Neural cell (in vitro differentiated cells): Measurements from ENCODE around the gene ZNF202. TPM values are rescaled to one million over a fixed set of nuclear protein-coding genes. Genes with fewer than 3 reads are reported as not detected.

Experiments used
- H2AFZ ChIP-seq: fragments of 200-600, 300-800 bp; sonication (generic), shearing (Covaris generic); 2 replicates; pipeline ENCODE4 v1.6.0; 2014; ENCODE audit warnings: low read depth, mild to moderate bottlenecking, antibody characterized with exemption, low read length, moderate library complexity
- H3F3A ChIP-seq: fragments of 200-600 bp; shearing (Covaris generic); 2 replicates; pipeline ENCODE4 v1.6.1; 2016; ENCODE audit warnings: mild to moderate bottlenecking, moderate library complexity, mixed read lengths, antibody characterized with exemption, low read length; ENCODE audit not compliant: insufficient read depth, poor library complexity, severe bottlenecking
- H3K27ac ChIP-seq: fragments of 200-600, 300-800 bp; sonication (generic), shearing (Covaris generic); 2 replicates; pipeline ENCODE4 v1.5.1; 2014; ENCODE audit warnings: mild to moderate bottlenecking, low read length, moderate library complexity
- H3K27me3 ChIP-seq: fragments of 300-800, 200-600 bp; sonication (generic), shearing (Covaris generic); 2 replicates; pipeline ENCODE4 v1.6.0; 2014; ENCODE audit warnings: mild to moderate bottlenecking, low read depth, low read length, moderate library complexity; ENCODE audit not compliant: insufficient read depth
- H3K36me3 ChIP-seq: fragments of 300-800, 200-600 bp; sonication (generic), shearing (Covaris generic); 2 replicates; pipeline ENCODE4 v1.5.1; 2014; ENCODE audit warnings: mild to moderate bottlenecking, antibody characterized with exemption, low read length, moderate library complexity; ENCODE audit not compliant: insufficient read depth
- H3K4me2 ChIP-seq: fragments of 300-800, 200-600 bp; sonication (generic), shearing (Covaris generic); 2 replicates; pipeline ENCODE4 v1.6.0; 2014; ENCODE audit warnings: mild to moderate bottlenecking, low read length
- H3K4me3 ChIP-seq: fragments of 300-800, 200-600 bp; sonication (generic), shearing (Covaris generic); 2 replicates; pipeline ENCODE4 v1.5.1; 2014; ENCODE audit warnings: mild to moderate bottlenecking, low read length, moderate library complexity
- H3K79me2 ChIP-seq: fragments of 200-600 bp; shearing (Covaris generic); replicated peaks from 2 replicates; pipeline ENCODE4 v1.6.0; 2014; ENCODE audit warnings: mild to moderate bottlenecking, low read length, moderate library complexity; ENCODE audit not compliant: insufficient read depth
- H3K9ac ChIP-seq: fragments of 300-800, 200-600 bp; sonication (generic), shearing (Covaris generic); 2 replicates; pipeline ENCODE4 v1.6.1; 2016; ENCODE audit warnings: mild to moderate bottlenecking, low read length, mixed read lengths
- H3K9me2 ChIP-seq: fragments of 200-600 bp; shearing (Covaris generic); 2 replicates; pipeline ENCODE4 v1.6.1; 2016; ENCODE audit warnings: mild to moderate bottlenecking, low read length, mixed read lengths; ENCODE audit not compliant: insufficient read depth
- H3K9me3 ChIP-seq: fragments of 200-600, 300-800 bp; sonication (generic), shearing (Covaris generic); 2 replicates; pipeline ENCODE4 v1.6.1; 2016; ENCODE audit warnings: mild to moderate bottlenecking, mixed run types, low read length, moderate library complexity, mixed read lengths
- H4K20me1 ChIP-seq: fragments of 200-600 bp; shearing (Covaris generic); 2 replicates; pipeline ENCODE4 v1.6.1; 2016; ENCODE audit warnings: mild to moderate bottlenecking, mixed run types; ENCODE audit not compliant: insufficient read depth
- EP300 ChIP-seq: fragments of 450-650 bp; conservative IDR thresholded peaks from 2 replicates; pipeline ENCODE4 v1.6.1; 2014; ENCODE audit warnings: antibody characterized with exemption, mild to moderate bottlenecking, moderate library complexity; ENCODE audit not compliant: poor library complexity, severe bottlenecking
- EZH2 ChIP-seq: fragments of 200-600, 300-800 bp; shearing (Covaris generic), sonication (generic); IDR thresholded peaks from 2 replicates; pipeline ENCODE4 v1.6.1; 2014; ENCODE audit warnings: antibody characterized with exemption, low read length, borderline replicate concordance, mild to moderate bottlenecking; ENCODE audit not compliant: insufficient read depth, poor library complexity, severe bottlenecking
- MXI1 ChIP-seq: fragments of 450-650 bp; conservative IDR thresholded peaks from 2 replicates; pipeline ENCODE4 v1.6.1; 2014; ENCODE audit warnings: antibody characterized with exemption, mild to moderate bottlenecking; ENCODE audit not compliant: poor library complexity, severe bottlenecking
- POLR2AphosphoS5 ChIP-seq: IDR thresholded peaks from 2 replicates; pipeline ENCODE4 v1.6.1; 2012
- RAD21 ChIP-seq: fragments of 450-650 bp; conservative IDR thresholded peaks from 2 replicates; pipeline ENCODE4 v1.6.1; 2014; ENCODE audit warnings: antibody characterized with exemption, mild to moderate bottlenecking, moderate library complexity
- SMC3 ChIP-seq: fragments of 450-650 bp; conservative IDR thresholded peaks from 2 replicates; pipeline ENCODE4 v1.6.1; 2014; ENCODE audit warnings: antibody characterized with exemption, mild to moderate bottlenecking, moderate library complexity; ENCODE audit not compliant: poor library complexity
- TAF1 ChIP-seq: IDR thresholded peaks from 2 replicates; pipeline ENCODE4 v1.6.1; 2012; ENCODE audit warnings: low read depth
- polyA plus RNA-seq: library from polyadenylated mRNA; depleted of rRNA; stranded (reverse); fragments of >200 nt; gene quantifications from 2 replicates; pipeline ENCODE4 v1.2.3, GENCODE V29; 2014
- TF ChIP-seq, protein P1 (sequence below): IDR thresholded peaks from 2 replicates; pipeline ENCODE4 v1.6.1; 2012; ENCODE audit warnings: borderline replicate concordance
- TF ChIP-seq, protein P2 (sequence below): fragments of 450-650 bp; IDR thresholded peaks from 2 replicates; pipeline ENCODE4 v1.5.1; 2014; ENCODE audit warnings: antibody characterized with exemption, mild to moderate bottlenecking, moderate library complexity; ENCODE audit not compliant: poor library complexity, severe bottlenecking

Gene ZNF202
- polyA plus RNA-seq, 1 donor from 2014 or later: 30.4 TPM

DNA sequence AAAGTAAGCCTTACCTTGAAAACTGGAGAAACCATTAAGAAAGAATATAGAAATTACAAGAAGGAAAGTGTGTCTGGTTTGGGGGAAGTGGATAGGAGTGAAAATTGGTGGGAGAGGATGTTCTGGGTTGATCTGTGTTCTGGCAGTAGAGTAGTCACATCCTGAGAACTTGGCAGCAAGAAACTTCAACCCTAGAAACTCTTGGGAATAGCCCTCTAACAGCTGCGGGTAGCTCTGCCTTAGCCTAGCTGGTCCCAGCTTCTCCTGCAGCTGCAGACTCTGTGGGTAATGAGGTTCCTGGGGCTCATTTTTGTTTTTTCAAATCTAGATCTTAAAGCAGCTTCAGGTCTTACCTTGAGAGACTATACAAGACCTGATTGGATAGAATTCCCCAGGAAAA is 37.1 kb upstream of the ZNF202 start:
- Histone ChIP-seq H3K27me3 (no peaks in the 10 kb centered on the region), H3K9me2 (no peaks in the 10 kb centered on the region), H4K20me1 (no peaks in the 10 kb centered on the region), H3K36me3 (no peaks in the 10 kb centered on the region), H3K4me3 (no peak overlapping the region), H3K27ac (no peak overlapping the region), H3K9ac (no peak overlapping the region), H3K9me3 (no peaks in the 10 kb centered on the region), H3K79me2 (no peaks in the 10 kb centered on the region), H3F3A (no peaks in the 10 kb centered on the region), H2AFZ (no peak overlapping the region), H3K4me2 (no peak overlapping the region)
- TF ChIP-seq, protein P1, sequence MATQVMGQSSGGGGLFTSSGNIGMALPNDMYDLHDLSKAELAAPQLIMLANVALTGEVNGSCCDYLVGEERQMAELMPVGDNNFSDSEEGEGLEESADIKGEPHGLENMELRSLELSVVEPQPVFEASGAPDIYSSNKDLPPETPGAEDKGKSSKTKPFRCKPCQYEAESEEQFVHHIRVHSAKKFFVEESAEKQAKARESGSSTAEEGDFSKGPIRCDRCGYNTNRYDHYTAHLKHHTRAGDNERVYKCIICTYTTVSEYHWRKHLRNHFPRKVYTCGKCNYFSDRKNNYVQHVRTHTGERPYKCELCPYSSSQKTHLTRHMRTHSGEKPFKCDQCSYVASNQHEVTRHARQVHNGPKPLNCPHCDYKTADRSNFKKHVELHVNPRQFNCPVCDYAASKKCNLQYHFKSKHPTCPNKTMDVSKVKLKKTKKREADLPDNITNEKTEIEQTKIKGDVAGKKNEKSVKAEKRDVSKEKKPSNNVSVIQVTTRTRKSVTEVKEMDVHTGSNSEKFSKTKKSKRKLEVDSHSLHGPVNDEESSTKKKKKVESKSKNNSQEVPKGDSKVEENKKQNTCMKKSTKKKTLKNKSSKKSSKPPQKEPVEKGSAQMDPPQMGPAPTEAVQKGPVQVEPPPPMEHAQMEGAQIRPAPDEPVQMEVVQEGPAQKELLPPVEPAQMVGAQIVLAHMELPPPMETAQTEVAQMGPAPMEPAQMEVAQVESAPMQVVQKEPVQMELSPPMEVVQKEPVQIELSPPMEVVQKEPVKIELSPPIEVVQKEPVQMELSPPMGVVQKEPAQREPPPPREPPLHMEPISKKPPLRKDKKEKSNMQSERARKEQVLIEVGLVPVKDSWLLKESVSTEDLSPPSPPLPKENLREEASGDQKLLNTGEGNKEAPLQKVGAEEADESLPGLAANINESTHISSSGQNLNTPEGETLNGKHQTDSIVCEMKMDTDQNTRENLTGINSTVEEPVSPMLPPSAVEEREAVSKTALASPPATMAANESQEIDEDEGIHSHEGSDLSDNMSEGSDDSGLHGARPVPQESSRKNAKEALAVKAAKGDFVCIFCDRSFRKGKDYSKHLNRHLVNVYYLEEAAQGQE: no peak
- TF ChIP-seq EZH2 (no peak), SMC3 (no peak), MXI1 (no peak), TAF1 (no peak), RAD21 (no peak), POLR2AphosphoS5 (no peak), EP300 (no peak)
- TF ChIP-seq, protein P2, sequence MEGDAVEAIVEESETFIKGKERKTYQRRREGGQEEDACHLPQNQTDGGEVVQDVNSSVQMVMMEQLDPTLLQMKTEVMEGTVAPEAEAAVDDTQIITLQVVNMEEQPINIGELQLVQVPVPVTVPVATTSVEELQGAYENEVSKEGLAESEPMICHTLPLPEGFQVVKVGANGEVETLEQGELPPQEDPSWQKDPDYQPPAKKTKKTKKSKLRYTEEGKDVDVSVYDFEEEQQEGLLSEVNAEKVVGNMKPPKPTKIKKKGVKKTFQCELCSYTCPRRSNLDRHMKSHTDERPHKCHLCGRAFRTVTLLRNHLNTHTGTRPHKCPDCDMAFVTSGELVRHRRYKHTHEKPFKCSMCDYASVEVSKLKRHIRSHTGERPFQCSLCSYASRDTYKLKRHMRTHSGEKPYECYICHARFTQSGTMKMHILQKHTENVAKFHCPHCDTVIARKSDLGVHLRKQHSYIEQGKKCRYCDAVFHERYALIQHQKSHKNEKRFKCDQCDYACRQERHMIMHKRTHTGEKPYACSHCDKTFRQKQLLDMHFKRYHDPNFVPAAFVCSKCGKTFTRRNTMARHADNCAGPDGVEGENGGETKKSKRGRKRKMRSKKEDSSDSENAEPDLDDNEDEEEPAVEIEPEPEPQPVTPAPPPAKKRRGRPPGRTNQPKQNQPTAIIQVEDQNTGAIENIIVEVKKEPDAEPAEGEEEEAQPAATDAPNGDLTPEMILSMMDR: no peak

DNA sequence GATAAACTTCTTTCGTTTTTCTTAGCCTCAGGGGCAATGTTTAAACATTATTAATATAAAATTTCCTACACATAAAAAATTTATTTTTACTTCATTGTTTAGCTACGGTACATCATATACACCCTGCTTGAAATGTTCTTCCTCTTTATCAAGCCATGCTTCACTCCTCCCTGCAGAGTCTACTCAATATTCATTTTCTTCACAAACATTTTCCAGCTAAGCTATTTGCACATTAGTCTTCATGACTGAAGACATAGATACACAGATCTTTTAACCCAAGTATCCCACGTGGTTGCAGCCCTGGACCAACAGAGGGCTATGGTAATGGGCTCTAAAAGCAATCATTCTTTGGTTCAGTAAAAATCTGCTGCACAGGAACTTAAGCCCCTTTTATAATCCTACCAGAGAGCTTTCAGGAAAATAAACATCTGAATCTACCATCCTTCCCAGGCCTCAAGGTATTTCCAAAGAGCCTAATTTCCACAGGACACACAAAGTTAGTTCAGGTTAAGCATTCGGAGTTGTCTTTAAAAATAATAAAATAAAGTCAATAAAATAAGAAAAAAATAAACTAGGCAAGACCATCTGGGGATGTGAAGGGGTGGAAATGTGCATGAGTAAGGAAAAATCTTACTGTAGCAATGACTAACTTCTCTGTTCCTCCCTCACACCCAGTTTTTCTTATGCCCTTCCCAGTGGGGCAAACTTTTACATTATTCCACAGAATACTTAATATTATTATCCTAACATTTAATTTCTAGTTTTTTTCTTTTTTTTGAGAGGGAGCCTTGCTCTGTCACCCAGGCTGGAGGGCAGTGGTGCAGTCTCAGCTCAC is 34.5 kb upstream of the ZNF202 start:
- Histone ChIP-seq H3K27ac (no peak overlapping the region), H3K9me2 (no peaks in the 10 kb centered on the region), H3K9me3 (no peaks in the 10 kb centered on the region), H3K4me2 (no peak overlapping the region), H3K4me3 (no peak overlapping the region), H3K9ac (no peak overlapping the region), H3K79me2 (no peaks in the 10 kb centered on the region), H2AFZ (no peak overlapping the region), H3K27me3 (no peaks in the 10 kb centered on the region), H3K36me3 (no peaks in the 10 kb centered on the region), H3F3A (no peaks in the 10 kb centered on the region), H4K20me1 (no peaks in the 10 kb centered on the region)
- TF ChIP-seq EZH2: no peak
- no peak for TF ChIP-seq EP300
- TF ChIP-seq MXI1: no peak
- TF ChIP-seq, protein P1: no peak
- no peak for TF ChIP-seq SMC3
- TF ChIP-seq POLR2AphosphoS5: no peak
- TF ChIP-seq, protein P2: no peak
- TF ChIP-seq RAD21: no peak
- no peak for TF ChIP-seq TAF1
